Measurements from ENCODE around the gene ABHD8. TPM values are rescaled to one million over a fixed set of nuclear protein-coding genes. Genes with fewer than 3 reads are reported as not detected.
A peak's percentile ranks its signal among the peaks of the same experiment; 100 is the strongest.

Gene ABHD8
- total and polyA plus RNA-seq, 2 of the 13 experiments (the other 11 are each of a cell fraction or from before 2014, with no cell fraction given) = 6.3 to 7.2 TPM

- TF ChIP-seq, protein P1, sequence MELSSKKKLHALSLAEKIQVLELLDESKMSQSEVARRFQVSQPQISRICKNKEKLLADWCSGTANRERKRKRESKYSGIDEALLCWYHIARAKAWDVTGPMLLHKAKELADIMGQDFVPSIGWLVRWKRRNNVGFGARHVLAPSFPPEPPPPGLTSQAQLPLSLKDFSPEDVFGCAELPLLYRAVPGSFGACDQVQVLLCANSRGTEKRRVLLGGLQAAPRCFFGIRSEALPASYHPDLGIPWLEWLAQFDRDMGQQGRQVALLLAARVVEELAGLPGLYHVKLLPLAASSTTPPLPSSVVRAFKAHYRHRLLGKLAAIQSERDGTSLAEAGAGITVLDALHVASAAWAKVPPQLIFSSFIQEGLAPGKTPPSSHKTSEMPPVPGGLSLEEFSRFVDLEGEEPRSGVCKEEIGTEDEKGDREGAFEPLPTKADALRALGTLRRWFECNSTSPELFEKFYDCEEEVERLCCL (CRISPR knock-in tag; IDR thresholded peaks at IDR 0.05; ENCODE audit: borderline replicate concordance) = no peak
- no peak for TF ChIP-seq ZNF136 (CRISPR knock-in tag; IDR thresholded peaks at IDR 0.05; ENCODE audit: low read depth)
- TF ChIP-seq ZFP90 (CRISPR knock-in tag; IDR thresholded peaks at IDR 0.05; ENCODE audit: borderline replicate concordance) = no peak; the same call in 1 of the 2 replicates
- TF ChIP-seq ZBTB3 (CRISPR knock-in tag; IDR thresholded peaks at IDR 0.05; ENCODE audit: borderline replicate concordance, low read depth) = no peak
- 0 out of 2 replicates have a peak, but pooled peaks have one; percentile 25 for TF ChIP-seq KLF11 (CRISPR knock-in tag; IDR thresholded peaks at IDR 0.05)
- TF ChIP-seq KDM6A (CRISPR knock-in tag; IDR thresholded peaks at IDR 0.05; ENCODE audit: low read depth) = no peak
- TF ChIP-seq MTF1 (CRISPR knock-in tag; IDR thresholded peaks at IDR 0.05) = no peak
- no peak for TF ChIP-seq TRIM24 (CRISPR knock-in tag; IDR thresholded peaks at IDR 0.05)
- no peak for TF ChIP-seq NAIF1 (CRISPR knock-in tag; IDR thresholded peaks at IDR 0.05; ENCODE audit: borderline replicate concordance)
- TF ChIP-seq ZFP1 (CRISPR knock-in tag; IDR thresholded peaks at IDR 0.05) = no peak
- no peak for TF ChIP-seq ZEB1 (IDR thresholded peaks at IDR 0.05; ENCODE audit: insufficient replicate concordance, low read depth)
- TF ChIP-seq, protein P2, sequence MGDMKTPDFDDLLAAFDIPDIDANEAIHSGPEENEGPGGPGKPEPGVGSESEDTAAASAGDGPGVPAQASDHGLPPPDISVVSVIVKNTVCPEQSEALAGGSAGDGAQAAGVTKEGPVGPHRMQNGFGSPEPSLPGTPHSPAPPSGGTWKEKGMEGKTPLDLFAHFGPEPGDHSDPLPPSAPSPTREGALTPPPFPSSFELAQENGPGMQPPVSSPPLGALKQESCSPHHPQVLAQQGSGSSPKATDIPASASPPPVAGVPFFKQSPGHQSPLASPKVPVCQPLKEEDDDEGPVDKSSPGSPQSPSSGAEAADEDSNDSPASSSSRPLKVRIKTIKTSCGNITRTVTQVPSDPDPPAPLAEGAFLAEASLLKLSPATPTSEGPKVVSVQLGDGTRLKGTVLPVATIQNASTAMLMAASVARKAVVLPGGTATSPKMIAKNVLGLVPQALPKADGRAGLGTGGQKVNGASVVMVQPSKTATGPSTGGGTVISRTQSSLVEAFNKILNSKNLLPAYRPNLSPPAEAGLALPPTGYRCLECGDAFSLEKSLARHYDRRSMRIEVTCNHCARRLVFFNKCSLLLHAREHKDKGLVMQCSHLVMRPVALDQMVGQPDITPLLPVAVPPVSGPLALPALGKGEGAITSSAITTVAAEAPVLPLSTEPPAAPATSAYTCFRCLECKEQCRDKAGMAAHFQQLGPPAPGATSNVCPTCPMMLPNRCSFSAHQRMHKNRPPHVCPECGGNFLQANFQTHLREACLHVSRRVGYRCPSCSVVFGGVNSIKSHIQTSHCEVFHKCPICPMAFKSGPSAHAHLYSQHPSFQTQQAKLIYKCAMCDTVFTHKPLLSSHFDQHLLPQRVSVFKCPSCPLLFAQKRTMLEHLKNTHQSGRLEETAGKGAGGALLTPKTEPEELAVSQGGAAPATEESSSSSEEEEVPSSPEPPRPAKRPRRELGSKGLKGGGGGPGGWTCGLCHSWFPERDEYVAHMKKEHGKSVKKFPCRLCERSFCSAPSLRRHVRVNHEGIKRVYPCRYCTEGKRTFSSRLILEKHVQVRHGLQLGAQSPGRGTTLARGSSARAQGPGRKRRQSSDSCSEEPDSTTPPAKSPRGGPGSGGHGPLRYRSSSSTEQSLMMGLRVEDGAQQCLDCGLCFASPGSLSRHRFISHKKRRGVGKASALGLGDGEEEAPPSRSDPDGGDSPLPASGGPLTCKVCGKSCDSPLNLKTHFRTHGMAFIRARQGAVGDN (CRISPR knock-in tag; IDR thresholded peaks at IDR 0.05) = peak; percentile 90
- TF ChIP-seq ZNF558 (CRISPR knock-in tag; IDR thresholded peaks at IDR 0.05; ENCODE audit: borderline replicate concordance) = no peak
- 0 out of 2 replicates have a peak, but pooled peaks have one; percentile 62 for TF ChIP-seq ZNF225 (CRISPR knock-in tag; IDR thresholded peaks at IDR 0.05)
- TF ChIP-seq SALL1 (CRISPR knock-in tag; IDR thresholded peaks at IDR 0.05) = peak; percentile 70
- no peak for TF ChIP-seq ZNF280B (CRISPR knock-in tag; IDR thresholded peaks at IDR 0.05; ENCODE audit: borderline replicate concordance)
- TF ChIP-seq, protein P3, sequence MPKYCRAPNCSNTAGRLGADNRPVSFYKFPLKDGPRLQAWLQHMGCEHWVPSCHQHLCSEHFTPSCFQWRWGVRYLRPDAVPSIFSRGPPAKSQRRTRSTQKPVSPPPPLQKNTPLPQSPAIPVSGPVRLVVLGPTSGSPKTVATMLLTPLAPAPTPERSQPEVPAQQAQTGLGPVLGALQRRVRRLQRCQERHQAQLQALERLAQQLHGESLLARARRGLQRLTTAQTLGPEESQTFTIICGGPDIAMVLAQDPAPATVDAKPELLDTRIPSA (CRISPR knock-in tag; IDR thresholded peaks at IDR 0.05; ENCODE audit: borderline replicate concordance) = no peak
Measured at GRCh38 chr19:17334414-17335409, 31.5 kb upstream of the ABHD8 start, which contains the start of gene ANO8 (continued).
